BE2C (cell line): ENCODE results near the gene FAM216A.

ENCODE experiments used
- DNase-seq: peaks from one replicate; pipeline ENCODE4 v3.0.0-alpha.2; 2020
- H3K27me3 ChIP-seq: fragments of 250-450 bp; sonication (Bioruptor Pico); 2 replicates; pipeline ENCODE4 v1.5.1; 2020; ENCODE audit warnings: mild to moderate bottlenecking
- H3K36me3 ChIP-seq: fragments of 250-450 bp; sonication (Bioruptor Pico); 2 replicates; pipeline ENCODE4 v1.5.1; 2020; ENCODE audit warnings: mild to moderate bottlenecking
- H3K4me1 ChIP-seq: fragments of 250-450 bp; sonication (Bioruptor Pico); 2 replicates; pipeline ENCODE4 v1.5.1; 2020
- H3K4me3 ChIP-seq: 2 replicates; pipeline ENCODE4 v1.5.1; 2011; ENCODE audit warnings: low read depth, low read length
- H3K9me3 ChIP-seq: fragments of 250-450 bp; sonication (Bioruptor Pico); 2 replicates; pipeline ENCODE4 v1.5.1; 2020
- CTCF ChIP-seq: IDR thresholded peaks from 2 replicates; pipeline ENCODE4 v1.5.1; 2012; ENCODE audit warnings: mild to moderate bottlenecking, low read depth, low read length

Gene FAM216A

GRCh38 chr12:110528277-110528839 lies 59.7 kb downstream of the FAM216A start:
- Histone ChIP-seq H3K27me3 (no peaks in the 10 kb centered on the region), H3K9me3 (no peaks in the 10 kb centered on the region), H3K4me3 (no peak overlapping the region), H3K36me3 (no peaks in the 10 kb centered on the region), H3K4me1 (no peaks in the 10 kb centered on the region)
- no peak for DNase-seq
- no peak for TF ChIP-seq CTCF

- DNase-seq: no peak
Observed at GRCh38 chr12:110530511-110530910, 61.9 kb downstream of the FAM216A start.

DNA sequence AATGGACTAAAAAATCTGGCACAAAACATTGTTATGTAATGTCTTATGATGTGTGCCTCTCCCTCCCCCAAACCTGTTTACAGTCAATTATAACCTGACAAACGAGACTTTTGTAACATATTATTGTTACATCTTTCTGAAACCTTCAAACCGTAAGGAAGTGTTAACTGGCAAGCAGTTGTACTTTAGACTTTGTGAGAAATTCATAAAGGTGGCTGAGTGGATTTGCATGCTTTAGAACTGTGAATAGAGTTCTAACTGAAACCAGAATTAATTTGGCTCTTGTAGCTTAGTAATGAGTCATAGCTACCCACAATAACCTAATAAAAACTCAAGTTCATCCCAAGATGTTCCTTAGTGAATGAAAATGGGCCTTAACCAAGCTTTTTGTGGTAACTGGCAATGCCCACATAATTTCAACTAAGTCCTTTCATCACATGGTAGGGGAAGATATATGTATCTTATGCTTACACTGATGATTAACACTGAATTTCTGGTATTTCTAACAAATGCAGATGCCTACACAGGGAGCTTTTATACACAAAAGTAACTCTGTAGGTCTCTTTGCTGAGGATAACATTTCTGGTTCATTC lies 63.2 kb downstream of the FAM216A start:
- no peak for TF ChIP-seq CTCF
- Histone ChIP-seq H3K36me3 (peaks cover 2% of the 10 kb centered on the region), H3K4me1 (no peaks in the 10 kb centered on the region), H3K27me3 (no peaks in the 10 kb centered on the region), H3K9me3 (no peaks in the 10 kb centered on the region), H3K4me3 (no peak overlapping the region)
- no peak for DNase-seq

More at GRCh38 chr12:110530511-110530910, 61.9 kb downstream of the FAM216A start:
- no peaks in the 10 kb centered on the region for H3K9me3 ChIP-seq
- H3K4me3 ChIP-seq: no peak overlapping the region
- no peaks in the 10 kb centered on the region; the same call in 1 of the 2 replicates for H3K36me3 ChIP-seq
- no peaks in the 10 kb centered on the region for H3K4me1 ChIP-seq
- TF ChIP-seq CTCF: no peak
- no peaks in the 10 kb centered on the region for H3K27me3 ChIP-seq

- Histone ChIP-seq H3K27me3 (no peaks in the 10 kb centered on the region), H3K36me3 (peaks cover 6% of the 10 kb centered on the region), H3K9me3 (no peaks in the 10 kb centered on the region), H3K4me3 (no peak overlapping the region), H3K4me1 (no peaks in the 10 kb centered on the region)
- TF ChIP-seq CTCF: no peak
- no peak for DNase-seq
Observed at GRCh38 chr12:110532644-110533043, 64.0 kb downstream of the FAM216A start.

DNA sequence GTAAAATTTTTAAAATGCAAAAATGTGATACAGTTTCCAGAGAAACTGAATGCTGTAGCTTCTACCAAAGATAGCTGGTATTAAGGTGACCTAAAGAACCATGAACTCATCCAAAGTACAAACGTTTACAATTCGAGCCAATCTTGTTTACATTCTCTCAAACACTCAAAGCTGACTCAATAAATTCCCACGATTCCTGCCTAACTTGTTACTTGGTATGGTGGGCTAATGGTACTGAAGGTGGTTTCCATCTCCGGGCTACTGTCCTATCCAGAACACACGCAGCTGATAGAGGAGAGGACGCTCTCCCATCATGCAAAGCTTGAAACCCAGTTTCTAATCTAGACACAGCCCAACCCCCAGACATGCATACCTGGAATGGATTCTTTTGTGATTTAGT lies 65.0 kb downstream of the FAM216A start:
- Histone ChIP-seq H3K9me3 (no peaks in the 10 kb centered on the region), H3K27me3 (no peaks in the 10 kb centered on the region), H3K4me3 (no peak overlapping the region), H3K4me1 (no peaks in the 10 kb centered on the region), H3K36me3 (peaks cover 10% of the 10 kb centered on the region)
- DNase-seq: no peak
- TF ChIP-seq CTCF: no peak

GRCh38 chr12:110534811-110535210 lies 66.2 kb downstream of the FAM216A start:
- DNase-seq: no peak
- Histone ChIP-seq H3K4me1 (no peaks in the 10 kb centered on the region), H3K27me3 (no peaks in the 10 kb centered on the region), H3K4me3 (no peak overlapping the region), H3K36me3 (peaks cover 18% of the 10 kb centered on the region), H3K9me3 (no peaks in the 10 kb centered on the region)
- TF ChIP-seq CTCF: no peak
